HepG2 (cell line): ENCODE results near the gene MED10. TPM values are rescaled to one million over a fixed set of nuclear protein-coding genes. Genes with fewer than 3 reads are reported as not detected.

Experiments
- CAMTA2 ChIP-seq: sonication (generic); formaldehyde crosslinking; IDR thresholded peaks from 2 replicates; pipeline ENCODE4 v1.4.0; 2020; ENCODE audit warnings: mild to moderate bottlenecking, missing genetic modification reagents, borderline replicate concordance
- CEBPB ChIP-seq: IDR thresholded peaks from 2 replicates; pipeline ENCODE4 v1.6.1; 2011; ENCODE audit warnings: low read depth, low read length, improper control_type of control experiment, borderline replicate concordance
- DNMT1 ChIP-seq: sonication (generic); formaldehyde crosslinking; IDR thresholded peaks from 2 replicates; pipeline ENCODE4 v1.5.1; 2020; ENCODE audit warnings: mild to moderate bottlenecking, missing genetic modification reagents
- DNMT3B ChIP-seq: conservative IDR thresholded peaks from 2 replicates; pipeline ENCODE4 v1.6.1; 2016; ENCODE audit warnings: missing biosample characterization, control low read depth
- KDM5A ChIP-seq: fragments of 200-600 bp; sonication (generic); IDR thresholded peaks from 2 replicates; pipeline ENCODE4 v1.7.0; 2018; ENCODE audit warnings: antibody characterized with exemption, mild to moderate bottlenecking, low read length, borderline replicate concordance
- KDM5B ChIP-seq: sonication (generic); formaldehyde crosslinking; IDR thresholded peaks from 2 replicates; pipeline ENCODE4 v1.4.0; 2020; ENCODE audit warnings: missing genetic modification reagents, mild to moderate bottlenecking, borderline replicate concordance
- MED1 ChIP-seq: sonication (generic); formaldehyde crosslinking; IDR thresholded peaks from 2 replicates; pipeline ENCODE4 v1.4.0; 2020; ENCODE audit warnings: missing genetic modification reagents
- NFRKB ChIP-seq: fragments of 450-650 bp; IDR thresholded peaks from 2 replicates; pipeline ENCODE4 v1.6.1; 2017
- RBFOX2 ChIP-seq: fragments of 200-400 bp; formaldehyde crosslinking; IDR thresholded peaks from 2 replicates; pipeline ENCODE4 v1.6.1; 2017; ENCODE audit warnings: low read depth, mild to moderate bottlenecking, low read length
- RORA ChIP-seq: sonication (generic); formaldehyde crosslinking; IDR thresholded peaks from 2 replicates; pipeline ENCODE4 v1.5.0; 2020; ENCODE audit warnings: mild to moderate bottlenecking, missing genetic modification reagents, moderate library complexity
- SMAD3 ChIP-seq: sonication (generic); formaldehyde crosslinking; IDR thresholded peaks from 2 replicates; pipeline ENCODE4 v1.4.0; 2020; ENCODE audit warnings: missing genetic modification reagents
- SMYD3 ChIP-seq: sonication (generic); formaldehyde crosslinking; IDR thresholded peaks from 2 replicates; pipeline ENCODE4 v1.8.1; 2023; ENCODE audit warnings: mild to moderate bottlenecking, missing genetic modification reagents
- TCF7 ChIP-seq: sonication (generic); IDR thresholded peaks from 2 replicates; pipeline ENCODE4 v1.6.1; 2016; ENCODE audit warnings: antibody characterized with exemption, low read depth
- TMF1 ChIP-seq: sonication (generic); formaldehyde crosslinking; IDR thresholded peaks from 2 replicates; pipeline ENCODE4 v1.8.1; 2022; ENCODE audit warnings: low read depth, missing genetic modification reagents
- YEATS2 ChIP-seq: sonication (generic); formaldehyde crosslinking; IDR thresholded peaks from 2 replicates; pipeline ENCODE4 v1.4.0; 2020; ENCODE audit warnings: missing genetic modification reagents, borderline replicate concordance
- ZBTB10 ChIP-seq: sonication (generic); formaldehyde crosslinking; IDR thresholded peaks from 2 replicates; pipeline ENCODE4 v1.4.0; 2020; ENCODE audit warnings: missing genetic modification reagents, borderline replicate concordance
- ZBTB46 ChIP-seq: sonication (generic); formaldehyde crosslinking; IDR thresholded peaks from 2 replicates; pipeline ENCODE4 v1.4.0; 2020; ENCODE audit warnings: mild to moderate bottlenecking, missing genetic modification reagents, borderline replicate concordance
- ZNF350 ChIP-seq: sonication (generic); formaldehyde crosslinking; IDR thresholded peaks from 2 replicates; pipeline ENCODE4 v1.4.0; 2020; ENCODE audit warnings: mild to moderate bottlenecking, low read depth, missing genetic modification reagents, borderline replicate concordance
- ZNF552 ChIP-seq: sonication (generic); formaldehyde crosslinking; IDR thresholded peaks from 2 replicates; pipeline ENCODE4 v1.9.0; 2022; ENCODE audit warnings: missing genetic modification reagents, mild to moderate bottlenecking, borderline replicate concordance
- ZNF619 ChIP-seq: sonication (generic); formaldehyde crosslinking; IDR thresholded peaks from 2 replicates; pipeline ENCODE4 v1.4.0; 2020; ENCODE audit warnings: mild to moderate bottlenecking, missing genetic modification reagents
- ZSCAN21 ChIP-seq: sonication (generic); formaldehyde crosslinking; IDR thresholded peaks from 2 replicates; pipeline ENCODE4 v1.8.0; 2022; ENCODE audit warnings: mild to moderate bottlenecking, missing genetic modification reagents, moderate library complexity, borderline replicate concordance
- ZSCAN25 ChIP-seq: sonication (generic); formaldehyde crosslinking; IDR thresholded peaks from 2 replicates; pipeline ENCODE4 v1.8.0; 2022; ENCODE audit warnings: mild to moderate bottlenecking, missing genetic modification reagents
- polyA plus RNA-seq, 8 experiments: library from polyadenylated mRNA; depleted of rRNA in 3 of 8; stranded (reverse) in 7 of 8; unstranded in 1 of 8; fragments of >200 nt; fragmentation: Illumina TruSeq in 4 of 8; extraction: Trizol in 4 of 8; gene quantifications; 2 replicates each; pipeline versions ENCODE4 v1.2.1 to v1.2.3, GENCODE V29; 2011 to 2016; ENCODE audit warnings: low read depth in 4 of 8, missing spikeins in 1 of 8, mixed read lengths in 1 of 8; ENCODE audit not compliant: insufficient read depth in 1 of 8
- total RNA-seq, 5 experiments: library from RNA; depleted of rRNA; stranded (reverse); fragments of >200 nt; fragmentation: Illumina TruSeq; extraction: Trizol; gene quantifications; 2 replicates each; pipeline ENCODE4 v1.2.3, GENCODE V29; 2016; ENCODE audit warnings: low read depth in 1 of 5
- TF ChIP-seq, protein P1 (sequence below): sonication (generic); formaldehyde crosslinking; IDR thresholded peaks from 2 replicates; pipeline ENCODE4 v1.4.0; 2020; ENCODE audit warnings: missing genetic modification reagents

The MED10 gene
- total and polyA plus RNA-seq, 2 of the 13 experiments (the other 11 are each of a cell fraction or from before 2014, with no cell fraction given): 11.2 to 23.7 TPM

- TF ChIP-seq ZNF350 (CRISPR knock-in tag): no peak; the same call in 1 of the 2 replicates
- no peak for TF ChIP-seq ZNF552
- 0 out of 2 replicates have a peak, but pooled peaks have one; percentile 45 for TF ChIP-seq ZBTB10
- TF ChIP-seq, protein P1, sequence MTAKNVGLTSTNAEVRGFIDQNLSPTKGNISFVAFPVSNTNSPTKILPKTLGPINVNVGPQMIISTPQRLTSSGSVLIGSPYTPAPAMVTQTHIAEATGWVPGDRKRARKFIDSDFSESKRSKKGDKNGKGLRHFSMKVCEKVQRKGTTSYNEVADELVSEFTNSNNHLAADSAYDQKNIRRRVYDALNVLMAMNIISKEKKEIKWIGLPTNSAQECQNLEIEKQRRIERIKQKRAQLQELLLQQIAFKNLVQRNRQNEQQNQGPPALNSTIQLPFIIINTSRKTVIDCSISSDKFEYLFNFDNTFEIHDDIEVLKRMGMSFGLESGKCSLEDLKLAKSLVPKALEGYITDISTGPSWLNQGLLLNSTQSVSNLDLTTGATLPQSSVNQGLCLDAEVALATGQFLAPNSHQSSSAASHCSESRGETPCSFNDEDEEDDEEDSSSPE: peak; percentile 61
- TF ChIP-seq TMF1: no peak
- no peak for TF ChIP-seq CEBPB
- peak; percentile 79 for TF ChIP-seq ZSCAN21 (CRISPR knock-in tag)
- TF ChIP-seq SMAD3 (CRISPR knock-in tag): no peak
- TF ChIP-seq KDM5B (CRISPR knock-in tag): 0 out of 2 replicates have a peak, but pooled peaks have one; percentile 27
- no peak for TF ChIP-seq ZBTB46 (CRISPR knock-in tag)
- no peak for TF ChIP-seq CAMTA2 (CRISPR knock-in tag)
- TF ChIP-seq DNMT3B: no peak
- no peak for TF ChIP-seq ZSCAN25
- no peak for TF ChIP-seq NFRKB
- peak; percentile 88 for TF ChIP-seq YEATS2
- no peak for TF ChIP-seq RORA (CRISPR knock-in tag)
- TF ChIP-seq DNMT1 (CRISPR knock-in tag): no peak
- TF ChIP-seq ZNF619 (CRISPR knock-in tag): no peak
- no peak for TF ChIP-seq TCF7
- TF ChIP-seq MED1 (CRISPR knock-in tag): no peak
- peak; percentile 93 for TF ChIP-seq RBFOX2
- TF ChIP-seq SMYD3 (CRISPR knock-in tag): no peak
- peak; percentile 50; the same call in 1 of the 2 replicates for TF ChIP-seq KDM5A
Measured at GRCh38 chr5:6377905-6378765, at the start of gene MED10 (continued).
